ENCODE results near the gene FAM81B.

- TF ChIP-seq FOXJ3 (CRISPR knock-in tag; IDR thresholded peaks at IDR 0.05): no peak
- TF ChIP-seq CTCF (IDR thresholded peaks at IDR 0.05): no peak
- TF ChIP-seq SIN3A (IDR thresholded peaks at IDR 0.05; ENCODE audit: borderline replicate concordance, low read depth, low read length): no peak
- TF ChIP-seq SMC3 (IDR thresholded peaks at IDR 0.05; ENCODE audit: low read depth, low read length): no peak
- TF ChIP-seq RCOR1 (IDR thresholded peaks at IDR 0.05; ENCODE audit: low read length): no peak
Measured at GRCh38 chr5:95414451-95414850, 23.3 kb downstream of the FAM81B start.

Measured in SK-N-SH (cell line).